CD14-positive monocyte (primary cell): ENCODE data around the gene SMC4. TPM values are rescaled to one million over a fixed set of nuclear protein-coding genes. Genes with fewer than 3 reads are reported as not detected.

Experiments
- DNase-seq, 3 donors: peaks; one replicate each; pipeline ENCODE4 v3.0.0-alpha.2; 2011 to 2022
- H2AFZ ChIP-seq: 2 replicates; pipeline ENCODE4 v1.6.0; 2012; ENCODE audit warnings: mild to moderate bottlenecking, low read depth, low read length, inconsistent platforms; ENCODE audit not compliant: insufficient read depth, poor library complexity, severe bottlenecking
- H3K27ac ChIP-seq, 2 donors: 1 replicate in 1 of 2; 2 replicates in 1 of 2; pipeline ENCODE4 v1.5.1; 2012 to 2013; ENCODE audit warnings: low read length in 2 of 2, control low read depth in 1 of 2, inconsistent platforms in 1 of 2, low read depth in 1 of 2, mild to moderate bottlenecking in 1 of 2
- H3K27me3 ChIP-seq, 2 donors: one replicate each; pipeline versions ENCODE4 v1.6.0 to v1.6.1; 2011 to 2013; ENCODE audit warnings: low read length in 2 of 2; ENCODE audit not compliant: control insufficient read depth in 2 of 2, insufficient read depth in 2 of 2
- H3K36me3 ChIP-seq, 2 donors: replicated peaks in 1 of 2; 1 replicate in 1 of 2; 2 replicates in 1 of 2; pipeline versions ENCODE4 v1.5.1 to v1.6.1; 2012 to 2013; ENCODE audit warnings: low read length in 2 of 2, control low read depth in 1 of 2, inconsistent platforms in 1 of 2, mild to moderate bottlenecking in 1 of 2; ENCODE audit not compliant: insufficient read depth in 2 of 2, control insufficient read depth in 1 of 2
- H3K4me1 ChIP-seq, 2 donors: 1 replicate in 1 of 2; 2 replicates in 1 of 2; pipeline versions ENCODE4 v1.5.1 to v1.6.1; 2012 to 2013; ENCODE audit warnings: low read length in 2 of 2, control low read depth in 1 of 2, inconsistent platforms in 1 of 2, mild to moderate bottlenecking in 1 of 2, moderate library complexity in 1 of 2; ENCODE audit not compliant: insufficient read depth in 2 of 2, control insufficient read depth in 1 of 2
- H3K4me2 ChIP-seq: replicated peaks from 2 replicates; pipeline ENCODE3; 2012; ENCODE audit warnings: low read length, moderate library complexity, mild to moderate bottlenecking; ENCODE audit not compliant: poor library complexity, severe bottlenecking; ENCODE audit errors: extremely low read depth
- H3K4me3 ChIP-seq, 3 experiments: fragments of 200-600 bp in 1 of 3; sonication (generic) in 1 of 3; replicated peaks in 1 of 3; 1 replicate in 2 of 3; 2 replicates in 1 of 3; pipeline ENCODE4 v1.5.1; 2011 to 2013; ENCODE audit warnings: low read length in 3 of 3, mild to moderate bottlenecking in 3 of 3, control low read depth in 2 of 3, low read depth in 2 of 3, inconsistent platforms in 1 of 3, moderate library complexity in 1 of 3
- H3K79me2 ChIP-seq: 2 replicates; pipeline ENCODE4 v1.6.0; 2012; ENCODE audit warnings: mild to moderate bottlenecking, control low read depth, inconsistent platforms, low read length, moderate library complexity; ENCODE audit not compliant: insufficient read depth
- H3K9ac ChIP-seq: 2 replicates; pipeline ENCODE4 v1.6.0; 2017; ENCODE audit warnings: low read length, mild to moderate bottlenecking; ENCODE audit not compliant: insufficient read depth, poor library complexity, severe bottlenecking
- H3K9me3 ChIP-seq, 2 donors: replicated peaks in 1 of 2; 1 replicate in 1 of 2; 2 replicates in 1 of 2; pipeline versions ENCODE4 v1.5.1 to v1.6.1; 2012 to 2013; ENCODE audit warnings: low read length in 2 of 2, control low read depth in 1 of 2; ENCODE audit not compliant: control insufficient read depth in 1 of 2, insufficient read depth in 1 of 2
- H4K20me1 ChIP-seq: 2 replicates; pipeline ENCODE4 v1.6.0; 2012; ENCODE audit warnings: mild to moderate bottlenecking, low read length, control low read depth, moderate library complexity; ENCODE audit not compliant: insufficient read depth
- H3K27ac Mint-ChIP-seq, 7 donors: one replicate each; pipeline ENCODE4 v1.8.0; 2020; ENCODE audit warnings: mild to moderate bottlenecking in 7 of 7, mixed read lengths in 7 of 7, moderate library complexity in 6 of 7, inconsistent platforms in 2 of 7
- H3K27me3 Mint-ChIP-seq, 3 donors: one replicate each; pipeline ENCODE4 v1.8.0; 2021 to 2022; ENCODE audit warnings: low read depth in 3 of 3, mild to moderate bottlenecking in 3 of 3, mixed read lengths in 3 of 3, moderate library complexity in 3 of 3, inconsistent platforms in 1 of 3
- H3K36me3 Mint-ChIP-seq, 2 donors: one replicate each; pipeline ENCODE4 v1.8.0; 2020; ENCODE audit warnings: mixed read lengths in 2 of 2, inconsistent platforms in 1 of 2, mild to moderate bottlenecking in 1 of 2
- H3K4me1 Mint-ChIP-seq: one replicate; pipeline ENCODE4 v1.8.0; 2020; ENCODE audit warnings: mild to moderate bottlenecking, mixed read lengths
- H3K4me3 Mint-ChIP-seq, 2 donors: one replicate each; pipeline ENCODE4 v1.8.0; 2020; ENCODE audit warnings: mild to moderate bottlenecking in 2 of 2, mixed read lengths in 2 of 2, moderate library complexity in 1 of 2
- H3K9me3 Mint-ChIP-seq, 7 donors: one replicate each; pipeline ENCODE4 v1.8.0; 2020 to 2022; ENCODE audit warnings: mixed read lengths in 7 of 7, mild to moderate bottlenecking in 6 of 7, moderate library complexity in 6 of 7, inconsistent platforms in 2 of 7
- CTCF ChIP-seq: fragments of 200-600 bp; IDR thresholded peaks from one replicate; pipeline ENCODE4 v1.8.0; 2022; ENCODE audit warnings: antibody characterized with exemption, mild to moderate bottlenecking
- WGBS: methylation state at CpG from one replicate; pipeline ENCODE4 v1.1.5; 2013; ENCODE audit warnings: missing lambda C conversion rate; ENCODE audit not compliant: insufficient coverage; 5-methylcytosine and 5-hydroxymethylcytosine counted together
- intact Hi-C, 2 donors: fragments of 100-400 bp; cut with micrococcal nuclease; formaldehyde crosslinking; loops; one replicate each; pipeline versions ENCODE4 v1.15.0 to v1.15.1; 2023
- polyA plus RNA-seq, 3 donors: library from polyadenylated mRNA; depleted of rRNA in 1 of 3; unstranded in 2 of 3; stranded (reverse) in 1 of 3; fragments of 300-500 nt in 2 of 3; fragments of >200 nt in 1 of 3; fragmentation: Illumina TruSeq in 2 of 3; gene quantifications; 1 replicate in 2 of 3; 2 replicates in 1 of 3; pipeline ENCODE4 v1.2.3, GENCODE V29; 2012 to 2021

Gene SMC4
- polyA plus RNA-seq, 3 donors, result 6.8 to 17.2 (median 14.1) TPM

DNA sequence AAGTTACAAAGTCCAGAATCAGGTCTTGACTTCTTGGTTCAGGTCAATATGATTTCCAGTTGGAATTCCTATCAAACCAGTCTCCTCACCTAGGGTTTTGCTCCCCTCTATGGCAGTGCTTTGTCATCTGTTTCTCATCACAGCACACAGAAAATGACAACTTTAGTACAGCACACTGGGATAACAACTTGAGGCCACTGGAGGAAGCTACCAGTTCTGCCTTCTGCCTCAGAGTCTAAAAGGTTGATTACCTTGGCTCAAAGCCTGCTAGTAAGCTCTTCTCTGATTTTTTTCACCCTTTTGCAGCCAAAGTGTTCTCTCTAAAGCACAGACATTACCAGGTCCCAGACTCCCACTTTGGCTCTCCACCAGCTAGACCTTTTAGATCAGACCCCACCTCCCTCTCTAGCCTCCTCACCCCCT, 75.0 kb downstream of the SMC4 start:
- peaks cover 0 to 26% (median 18%) of the 10 kb centered on the region in 7 donors for H3K9me3 Mint-ChIP-seq

GRCh38 chr3:160475153-160475552, 75.7 kb downstream of the SMC4 start:
- H3K9me3 Mint-ChIP-seq, result peaks cover 0 to 20% (median 12%) of the 10 kb centered on the region in 7 donors
- no peak overlapping the region for H3K27ac Mint-ChIP-seq

More for the DNA sequence above, 75.0 kb downstream of the SMC4 start:
- TF ChIP-seq CTCF, result no peak
- Histone ChIP-seq H3K4me1 (peaks cover 6 to 10% of the 10 kb centered on the region in 2 donors), H3K27ac (no peak overlapping the region), H3K9ac (no peak overlapping the region), H3K4me2 (no peak overlapping the region), H3K9me3 (peaks cover 15 to 21% of the 10 kb centered on the region in 2 donors), H3K79me2 (no peaks in the 10 kb centered on the region), H3K36me3 (no peaks in the 10 kb centered on the region), H2AFZ (no peak overlapping the region), H3K4me3 (no peak overlapping the region), H4K20me1 (no peaks in the 10 kb centered on the region), H3K27me3 (no peaks in the 10 kb centered on the region)
- H3K27me3 Mint-ChIP-seq, result peaks cover 0 to 1% (median 0%) of the 10 kb centered on the region in 3 donors
- H3K4me3 Mint-ChIP-seq, result no peak overlapping the region
- H3K4me1 Mint-ChIP-seq, result peaks cover 22% of the 10 kb centered on the region
- intact Hi-C loops, result no loop called here
- H3K36me3 Mint-ChIP-seq, result no peaks in the 10 kb centered on the region
- H3K27ac Mint-ChIP-seq, result peak overlapping the region in 1 of 7 donors; percentile 35
- no peak for DNase-seq

More at GRCh38 chr3:160475153-160475552, 75.7 kb downstream of the SMC4 start:
- no peaks in the 10 kb centered on the region for H3K36me3 ChIP-seq
- H3K79me2 ChIP-seq, result no peaks in the 10 kb centered on the region
- WGBS, result no CpG with 5 or more reads among the region's 2 CpGs
- H3K9ac ChIP-seq, result no peak overlapping the region
- DNase-seq, result no peak
- H3K4me2 ChIP-seq, result no peak overlapping the region
- Mint-ChIP-seq H3K4me3 (no peak overlapping the region), H3K4me1 (peaks cover 24% of the 10 kb centered on the region), H3K36me3 (no peaks in the 10 kb centered on the region), H3K27me3 (peaks cover 0 to 1% (median 0%) of the 10 kb centered on the region in 3 donors)
- no peaks in the 10 kb centered on the region for H3K27me3 ChIP-seq
- H3K27ac ChIP-seq, result no peak overlapping the region
- no peak overlapping the region for H3K4me3 ChIP-seq
- H3K9me3 ChIP-seq, result peaks cover 13 to 19% of the 10 kb centered on the region in 2 donors
- H2AFZ ChIP-seq, result no peak overlapping the region
- peaks cover 6 to 10% of the 10 kb centered on the region in 2 donors for H3K4me1 ChIP-seq
- intact Hi-C loops, result no loop called here
- H4K20me1 ChIP-seq, result no peaks in the 10 kb centered on the region
- TF ChIP-seq CTCF, result no peak
